GM18520 (cell line): ENCODE measurements around the gene DARS1.

ENCODE experiments used
- ATAC-seq: cut with Tn5 transposase; IDR thresholded peaks from one replicate; pipeline ENCODE4 v1.9.1; 2021; ENCODE audit not compliant: unreplicated experiment

DARS1 gene

DNA sequence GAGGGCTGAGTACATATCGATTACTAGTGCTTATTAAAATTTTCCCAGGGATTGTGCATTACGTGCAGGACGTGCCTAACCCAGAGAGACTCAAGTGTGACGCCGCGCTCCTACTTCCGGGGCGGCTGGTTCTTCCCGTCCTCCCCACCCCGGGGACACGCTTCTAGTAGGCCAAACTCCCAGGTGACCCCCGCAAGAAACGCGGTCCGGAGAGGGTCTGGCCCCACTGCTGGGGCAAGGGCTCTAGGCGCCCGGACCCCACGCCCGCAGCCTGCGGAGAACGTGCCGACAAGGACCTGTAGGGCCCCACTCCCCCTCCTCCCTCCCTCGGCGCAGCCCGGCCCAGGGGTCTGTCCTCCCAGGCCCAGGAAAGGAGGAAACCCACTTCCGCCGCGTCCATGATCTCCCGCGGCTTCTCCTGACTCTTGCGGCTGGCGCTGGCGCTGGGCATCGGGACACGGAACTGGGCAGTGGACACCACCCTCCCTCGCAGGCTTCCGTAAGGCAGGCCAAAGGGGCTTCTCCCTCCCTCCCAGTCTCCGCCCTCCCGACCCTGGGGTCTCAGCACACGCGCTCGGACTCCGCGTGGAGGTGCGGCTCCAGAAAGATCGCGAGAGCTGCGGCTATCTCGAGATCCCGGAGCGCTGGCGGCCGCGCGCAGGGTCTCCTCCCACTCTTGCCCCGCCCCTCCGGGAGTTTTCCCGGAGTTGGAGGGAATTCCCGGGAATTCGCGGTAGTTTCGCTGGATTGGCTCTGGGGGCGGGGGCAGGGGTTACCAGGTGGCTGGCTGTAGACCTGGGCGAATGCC, at the start of gene DARS1:
DARS1 (minus strand) TSS at position 609 of the 808 bp plus-strand sequence; CDS start at position 451, 158 bp downstream.
- peak; percentile 71 for ATAC-seq

DNA sequence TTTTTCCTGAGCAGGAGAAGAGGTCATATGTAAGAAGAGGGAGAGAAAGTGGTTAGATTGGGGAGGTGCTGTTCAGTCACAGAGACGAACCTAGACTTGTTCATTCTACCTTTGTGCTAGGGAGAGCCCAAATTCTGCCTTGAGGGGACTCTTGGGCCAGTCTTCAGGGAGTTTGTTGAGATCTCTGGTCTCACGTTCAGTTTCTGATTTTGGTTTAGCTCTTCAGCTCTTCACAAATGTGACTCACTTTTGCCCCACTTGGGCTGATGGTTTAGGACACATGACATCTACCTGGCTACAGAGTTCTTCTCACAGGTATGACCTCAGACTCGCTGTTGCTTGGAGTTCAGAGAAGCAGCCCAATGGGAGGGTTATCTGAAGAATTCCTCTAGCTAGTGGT, 49.2 kb upstream of the DARS1 start:
- ATAC-seq: peak; percentile 52

- ATAC-seq: no peak
Measured at GRCh38 chr2:136032817-136033535, 47.5 kb upstream of the DARS1 start.

DNA sequence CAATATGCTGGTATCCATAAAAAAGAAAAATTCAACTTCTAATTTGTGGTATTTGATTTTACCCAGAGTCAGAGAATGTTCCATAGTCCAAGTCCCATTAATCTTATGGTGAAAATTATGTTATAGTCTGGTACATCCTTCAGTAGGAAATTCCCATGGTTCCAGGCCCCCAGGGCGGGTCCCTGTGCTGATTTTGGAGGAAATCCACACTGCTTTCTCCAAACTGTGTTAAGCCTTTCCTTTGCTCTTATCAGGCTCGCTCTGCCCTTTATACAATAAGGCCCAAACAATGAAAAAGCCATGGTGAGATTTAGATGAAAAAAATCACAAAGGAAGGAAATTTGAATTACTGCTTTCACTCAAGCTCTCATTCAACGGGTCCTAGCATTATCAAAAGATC, 46.8 kb upstream of the DARS1 start:
- ATAC-seq: no peak

- no peak for ATAC-seq
Measured at GRCh38 chr2:136031711-136032110, 46.3 kb upstream of the DARS1 start.

GRCh38 chr2:136030406-136030805, 45.0 kb upstream of the DARS1 start:
- ATAC-seq: no peak

DNA sequence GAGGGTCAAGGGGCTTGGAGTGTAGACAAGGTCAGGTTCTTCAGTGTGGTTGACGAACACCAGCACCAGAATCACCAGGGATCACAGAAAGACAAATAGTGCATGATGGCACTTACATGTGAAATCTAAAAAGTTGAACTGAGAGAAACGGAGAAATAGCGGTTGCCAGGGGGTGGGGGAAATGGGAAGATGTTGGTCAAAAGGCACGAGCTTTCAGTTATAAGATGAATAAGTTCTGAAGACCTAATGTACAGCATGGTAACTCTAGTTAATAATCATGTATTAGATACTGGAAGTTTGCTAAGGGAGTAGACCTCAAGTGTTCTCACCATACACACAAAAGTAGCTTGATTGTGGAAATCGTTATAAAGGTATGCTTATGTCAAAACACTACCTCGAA, 43.7 kb upstream of the DARS1 start:
- ATAC-seq: peak; percentile 92

DNA sequence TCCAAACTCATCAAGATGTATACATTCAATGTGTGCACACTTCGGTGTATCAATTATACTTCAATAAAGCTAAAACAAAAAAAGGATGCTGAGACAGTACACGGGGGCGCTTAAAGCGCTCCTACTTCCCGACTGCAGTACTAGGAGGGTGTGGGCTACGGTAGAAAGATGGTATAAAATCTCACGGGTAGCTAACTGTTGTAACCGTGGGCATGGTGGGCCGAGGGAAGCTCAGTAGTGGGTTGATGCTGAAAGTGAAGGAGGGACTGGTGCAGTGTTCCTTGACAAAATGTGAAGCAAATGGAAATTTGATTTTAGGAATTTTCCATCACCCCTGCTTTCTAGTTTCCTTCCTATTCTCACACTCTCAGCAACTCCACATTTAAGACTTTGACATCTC, 42.6 kb upstream of the DARS1 start:
- no peak for ATAC-seq

GRCh38 chr2:136027112-136027511, 41.7 kb upstream of the DARS1 start:
- ATAC-seq: no peak

- ATAC-seq: no peak
Measured at GRCh38 chr2:136025057-136025973, 39.9 kb upstream of the DARS1 start.

GRCh38 chr2:136024616-136025015, 39.2 kb upstream of the DARS1 start:
- no peak for ATAC-seq

DNA sequence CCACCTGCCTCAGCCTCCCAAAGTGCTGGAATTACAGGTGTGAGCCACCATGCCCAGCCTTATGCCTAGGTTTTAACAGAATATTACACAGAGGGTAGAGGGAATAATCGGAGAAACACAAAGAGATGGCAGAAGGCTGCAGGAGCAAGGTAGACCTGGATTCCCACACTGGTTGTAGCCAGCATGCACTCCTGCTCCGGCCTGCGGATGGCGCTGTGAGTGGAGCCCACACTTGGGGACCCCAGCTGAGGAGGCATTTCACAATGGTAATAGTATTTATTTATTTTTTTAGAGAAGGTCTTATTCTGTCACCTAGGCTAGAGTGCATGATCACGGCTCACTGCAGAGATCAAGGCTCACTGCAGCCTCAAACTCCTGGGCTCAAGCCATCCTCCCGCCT, 38.8 kb upstream of the DARS1 start:
- ATAC-seq: no peak

DNA sequence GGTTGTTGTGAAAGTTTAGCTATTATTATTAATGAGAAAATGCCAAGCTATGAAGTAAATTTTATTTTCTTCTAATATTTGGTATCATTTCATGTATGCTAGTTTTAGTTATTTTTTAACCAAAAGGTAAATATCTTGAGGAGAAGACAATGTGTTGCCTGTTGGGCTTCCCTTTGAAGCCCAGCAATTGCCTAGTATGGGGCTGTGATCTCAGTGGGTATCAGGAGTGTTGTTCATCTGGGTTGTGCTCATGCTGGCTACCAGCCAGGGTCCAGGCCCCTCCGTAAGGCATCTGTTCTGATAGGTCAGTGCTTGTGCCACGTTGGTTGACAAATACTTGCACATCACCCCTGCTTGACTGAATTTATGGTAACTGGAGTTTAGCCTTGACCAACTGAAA, 38.0 kb upstream of the DARS1 start:
- no peak for ATAC-seq

DNA sequence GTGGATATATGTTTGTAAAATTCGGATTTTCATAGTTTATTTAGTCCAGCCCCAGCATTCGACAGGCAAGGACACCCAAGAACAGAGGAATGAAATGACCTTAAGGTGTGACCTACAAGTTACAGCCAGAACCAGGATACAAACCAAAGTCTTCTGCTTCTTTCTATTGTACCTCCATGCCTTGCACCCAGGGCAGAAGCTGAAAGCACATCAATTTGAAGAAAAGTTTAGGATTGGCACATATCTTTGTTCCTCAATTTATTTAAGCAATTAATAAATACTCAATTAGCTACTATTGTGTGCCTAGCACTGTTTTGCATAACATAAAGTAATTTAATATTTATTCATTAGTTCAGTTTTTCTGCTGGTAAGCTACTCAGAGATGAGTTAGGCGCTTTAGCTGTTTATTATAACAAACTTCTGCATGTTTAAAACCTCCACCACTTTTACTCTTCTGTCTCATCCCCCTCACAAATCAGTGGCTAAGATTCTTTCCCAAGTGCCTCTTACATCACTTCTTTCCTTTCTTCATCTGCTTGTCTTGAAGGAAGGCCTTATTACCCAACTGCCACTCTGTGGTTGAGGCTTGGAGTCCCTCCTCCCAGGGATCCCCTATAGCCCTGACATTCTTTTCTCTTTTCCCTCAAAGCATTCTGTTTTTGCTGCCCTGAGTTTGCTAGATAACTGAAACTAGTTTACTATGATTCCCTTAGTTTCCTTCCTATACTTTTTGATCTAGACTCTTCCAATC, 37.1 kb upstream of the DARS1 start:
- ATAC-seq: no peak

GRCh38 chr2:136021976-136022375, 36.5 kb upstream of the DARS1 start:
- no peak for ATAC-seq

GRCh38 chr2:136021406-136021805, 36.0 kb upstream of the DARS1 start:
- ATAC-seq: no peak

- ATAC-seq: no peak
Measured at GRCh38 chr2:136020831-136021230, 35.4 kb upstream of the DARS1 start.

- ATAC-seq: no peak
Measured at GRCh38 chr2:136019825-136020224, 34.4 kb upstream of the DARS1 start.

- ATAC-seq: peak; percentile 49
Measured at GRCh38 chr2:136019306-136019705, 33.9 kb upstream of the DARS1 start.

DNA sequence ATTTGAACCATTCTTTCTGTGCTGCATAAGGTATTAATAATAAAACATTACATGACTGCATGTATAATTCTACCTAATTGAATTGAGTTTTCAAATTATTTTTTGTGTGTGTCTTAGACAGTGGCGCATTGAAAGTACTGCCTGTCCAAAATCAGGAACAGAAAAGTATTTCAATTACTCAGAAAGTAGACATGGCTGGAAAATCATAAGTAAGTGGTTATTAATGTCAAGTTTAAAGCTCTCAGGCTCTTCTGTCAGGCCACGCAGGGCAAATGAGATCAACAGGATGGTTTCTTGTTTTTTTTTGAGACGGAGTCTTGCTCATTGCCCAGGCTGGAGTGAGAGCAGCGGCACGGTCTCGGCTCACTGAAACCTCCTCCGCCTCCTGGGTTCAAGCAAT, 32.4 kb upstream of the DARS1 start:
- no peak for ATAC-seq

DNA sequence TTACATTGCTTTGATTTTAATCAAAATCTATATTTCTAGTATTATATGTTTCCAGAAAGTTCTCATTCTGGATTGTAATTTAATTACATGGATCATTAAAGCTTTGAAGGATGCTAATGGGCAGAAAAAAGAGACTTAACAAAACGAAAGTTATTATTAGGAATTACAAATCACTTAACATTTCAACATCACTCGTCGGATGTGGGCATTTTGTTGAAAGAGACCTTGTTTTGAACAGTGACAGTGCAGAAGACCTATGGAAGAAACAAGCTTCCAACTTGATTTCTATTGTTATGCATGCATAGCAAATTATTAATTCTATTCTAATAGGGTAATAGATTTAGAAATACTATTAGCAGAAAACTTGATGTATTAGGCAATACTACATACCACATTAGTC, 31.4 kb upstream of the DARS1 start:
- no peak for ATAC-seq
